CD14-positive monocyte (primary cell): ENCODE data around the gene GPR15. TPM values are rescaled to one million over a fixed set of nuclear protein-coding genes. Genes with fewer than 3 reads are reported as not detected.

Source experiments
- DNase-seq, 3 donors: peaks; one replicate each; pipeline ENCODE4 v3.0.0-alpha.2; 2011 to 2022
- H2AFZ ChIP-seq: 2 replicates; pipeline ENCODE4 v1.6.0; 2012; ENCODE audit warnings: mild to moderate bottlenecking, low read depth, low read length, inconsistent platforms; ENCODE audit not compliant: insufficient read depth, poor library complexity, severe bottlenecking
- H3K27ac ChIP-seq, 2 donors: 1 replicate in 1 of 2; 2 replicates in 1 of 2; pipeline ENCODE4 v1.5.1; 2012 to 2013; ENCODE audit warnings: low read length in 2 of 2, control low read depth in 1 of 2, inconsistent platforms in 1 of 2, low read depth in 1 of 2, mild to moderate bottlenecking in 1 of 2
- H3K27me3 ChIP-seq, 2 donors: one replicate each; pipeline versions ENCODE4 v1.6.0 to v1.6.1; 2011 to 2013; ENCODE audit warnings: low read length in 2 of 2; ENCODE audit not compliant: control insufficient read depth in 2 of 2, insufficient read depth in 2 of 2
- H3K36me3 ChIP-seq, 2 donors: replicated peaks in 1 of 2; 1 replicate in 1 of 2; 2 replicates in 1 of 2; pipeline versions ENCODE4 v1.5.1 to v1.6.1; 2012 to 2013; ENCODE audit warnings: low read length in 2 of 2, control low read depth in 1 of 2, inconsistent platforms in 1 of 2, mild to moderate bottlenecking in 1 of 2; ENCODE audit not compliant: insufficient read depth in 2 of 2, control insufficient read depth in 1 of 2
- H3K4me1 ChIP-seq, 2 donors: 1 replicate in 1 of 2; 2 replicates in 1 of 2; pipeline versions ENCODE4 v1.5.1 to v1.6.1; 2012 to 2013; ENCODE audit warnings: low read length in 2 of 2, control low read depth in 1 of 2, inconsistent platforms in 1 of 2, mild to moderate bottlenecking in 1 of 2, moderate library complexity in 1 of 2; ENCODE audit not compliant: insufficient read depth in 2 of 2, control insufficient read depth in 1 of 2
- H3K4me2 ChIP-seq: replicated peaks from 2 replicates; pipeline ENCODE3; 2012; ENCODE audit warnings: low read length, moderate library complexity, mild to moderate bottlenecking; ENCODE audit not compliant: poor library complexity, severe bottlenecking; ENCODE audit errors: extremely low read depth
- H3K4me3 ChIP-seq, 3 experiments: fragments of 200-600 bp in 1 of 3; sonication (generic) in 1 of 3; replicated peaks in 1 of 3; 1 replicate in 2 of 3; 2 replicates in 1 of 3; pipeline ENCODE4 v1.5.1; 2011 to 2013; ENCODE audit warnings: low read length in 3 of 3, mild to moderate bottlenecking in 3 of 3, control low read depth in 2 of 3, low read depth in 2 of 3, inconsistent platforms in 1 of 3, moderate library complexity in 1 of 3
- H3K79me2 ChIP-seq: 2 replicates; pipeline ENCODE4 v1.6.0; 2012; ENCODE audit warnings: mild to moderate bottlenecking, control low read depth, inconsistent platforms, low read length, moderate library complexity; ENCODE audit not compliant: insufficient read depth
- H3K9ac ChIP-seq: 2 replicates; pipeline ENCODE4 v1.6.0; 2017; ENCODE audit warnings: low read length, mild to moderate bottlenecking; ENCODE audit not compliant: insufficient read depth, poor library complexity, severe bottlenecking
- H3K9me3 ChIP-seq, 2 donors: replicated peaks in 1 of 2; 1 replicate in 1 of 2; 2 replicates in 1 of 2; pipeline versions ENCODE4 v1.5.1 to v1.6.1; 2012 to 2013; ENCODE audit warnings: low read length in 2 of 2, control low read depth in 1 of 2; ENCODE audit not compliant: control insufficient read depth in 1 of 2, insufficient read depth in 1 of 2
- H4K20me1 ChIP-seq: 2 replicates; pipeline ENCODE4 v1.6.0; 2012; ENCODE audit warnings: mild to moderate bottlenecking, low read length, control low read depth, moderate library complexity; ENCODE audit not compliant: insufficient read depth
- H3K27ac Mint-ChIP-seq, 7 donors: one replicate each; pipeline ENCODE4 v1.8.0; 2020; ENCODE audit warnings: mild to moderate bottlenecking in 7 of 7, mixed read lengths in 7 of 7, moderate library complexity in 6 of 7, inconsistent platforms in 2 of 7
- H3K27me3 Mint-ChIP-seq, 3 donors: one replicate each; pipeline ENCODE4 v1.8.0; 2021 to 2022; ENCODE audit warnings: low read depth in 3 of 3, mild to moderate bottlenecking in 3 of 3, mixed read lengths in 3 of 3, moderate library complexity in 3 of 3, inconsistent platforms in 1 of 3
- H3K36me3 Mint-ChIP-seq, 2 donors: one replicate each; pipeline ENCODE4 v1.8.0; 2020; ENCODE audit warnings: mixed read lengths in 2 of 2, inconsistent platforms in 1 of 2, mild to moderate bottlenecking in 1 of 2
- H3K4me1 Mint-ChIP-seq: one replicate; pipeline ENCODE4 v1.8.0; 2020; ENCODE audit warnings: mild to moderate bottlenecking, mixed read lengths
- H3K4me3 Mint-ChIP-seq, 2 donors: one replicate each; pipeline ENCODE4 v1.8.0; 2020; ENCODE audit warnings: mild to moderate bottlenecking in 2 of 2, mixed read lengths in 2 of 2, moderate library complexity in 1 of 2
- H3K9me3 Mint-ChIP-seq, 7 donors: one replicate each; pipeline ENCODE4 v1.8.0; 2020 to 2022; ENCODE audit warnings: mixed read lengths in 7 of 7, mild to moderate bottlenecking in 6 of 7, moderate library complexity in 6 of 7, inconsistent platforms in 2 of 7
- CTCF ChIP-seq: fragments of 200-600 bp; IDR thresholded peaks from one replicate; pipeline ENCODE4 v1.8.0; 2022; ENCODE audit warnings: antibody characterized with exemption, mild to moderate bottlenecking
- whole genome bisulfite sequencing: methylation state at CpG from one replicate; pipeline ENCODE4 v1.1.5; 2013; ENCODE audit warnings: missing lambda C conversion rate; ENCODE audit not compliant: insufficient coverage; 5-methylcytosine and 5-hydroxymethylcytosine counted together
- intact Hi-C, 2 donors: fragments of 100-400 bp; cut with micrococcal nuclease; formaldehyde crosslinking; loops; one replicate each; pipeline versions ENCODE4 v1.15.0 to v1.15.1; 2023
- polyA plus RNA-seq, 3 donors: library from polyadenylated mRNA; depleted of rRNA in 1 of 3; unstranded in 2 of 3; stranded (reverse) in 1 of 3; fragments of 300-500 nt in 2 of 3; fragments of >200 nt in 1 of 3; fragmentation: Illumina TruSeq in 2 of 3; gene quantifications; 1 replicate in 2 of 3; 2 replicates in 1 of 3; pipeline ENCODE4 v1.2.3, GENCODE V29; 2012 to 2021

The GPR15 gene
- polyA plus RNA-seq, 3 donors = not detected

DNA sequence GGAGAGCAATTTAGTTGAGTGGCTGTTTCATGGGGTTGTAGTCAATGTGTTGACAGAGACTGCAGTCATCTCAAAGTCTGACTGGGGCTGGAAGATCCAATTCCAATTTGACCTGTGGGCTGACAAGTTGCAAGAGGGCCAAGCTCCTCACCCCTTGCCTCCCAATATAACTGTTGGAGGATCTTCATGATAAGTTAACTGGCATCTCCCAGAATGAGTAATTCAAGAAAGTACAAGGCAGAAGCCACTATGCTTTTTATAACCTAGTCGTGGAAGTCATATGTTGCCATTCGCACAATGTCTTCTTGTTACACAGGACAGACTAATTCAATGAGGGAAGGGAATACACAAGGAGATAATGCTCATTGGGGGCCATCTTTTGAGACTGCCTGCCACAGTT, 29.1 kb downstream of the GPR15 start:
- Mint-ChIP-seq H3K4me1 (peaks cover 60% of the 10 kb centered on the region), H3K27me3 (peaks cover 0 to 3% (median 0%) of the 10 kb centered on the region in 3 donors), H3K9me3 (peaks cover 0 to 2% (median 0%) of the 10 kb centered on the region in 7 donors), H3K27ac (no peak overlapping the region), H3K36me3 (no peaks in the 10 kb centered on the region), H3K4me3 (no peak overlapping the region)
- Histone ChIP-seq H3K27me3 (no peaks in the 10 kb centered on the region), H2AFZ (no peak overlapping the region), H3K4me3 (no peak overlapping the region), H3K79me2 (no peaks in the 10 kb centered on the region), H3K4me1 (peaks cover 45 to 46% of the 10 kb centered on the region in 2 donors), H3K9ac (no peak overlapping the region), H4K20me1 (no peaks in the 10 kb centered on the region), H3K9me3 (no peaks in the 10 kb centered on the region), H3K27ac (no peak overlapping the region), H3K4me2 (no peak overlapping the region), H3K36me3 (no peaks in the 10 kb centered on the region)
- TF ChIP-seq CTCF = no peak
- intact Hi-C loops = no loop called here
- 92% methylated on average over 2 of the region's 2 CpGs for WGBS
- DNase-seq = no peak

GRCh38 chr3:98561727-98562521, 30.1 kb downstream of the GPR15 start:
- H3K27me3 Mint-ChIP-seq = peaks cover 0 to 3% (median 0%) of the 10 kb centered on the region in 3 donors
- intact Hi-C loops = no loop called here
- Histone ChIP-seq H3K9me3 (no peaks in the 10 kb centered on the region), H4K20me1 (no peaks in the 10 kb centered on the region), H2AFZ (no peak overlapping the region), H3K27ac (peak overlapping the region in 1 of 2 donors; percentile 49), H3K36me3 (no peaks in the 10 kb centered on the region), H3K4me3 (no peak overlapping the region), H3K9ac (no peak overlapping the region), H3K4me1 (peaks cover 38% of the 10 kb centered on the region in 2 donors), H3K79me2 (no peaks in the 10 kb centered on the region), H3K4me2 (peak overlapping the region; percentile 20), H3K27me3 (no peaks in the 10 kb centered on the region)
- WGBS = 60% methylated on average over 1 of the region's 5 CpGs
- no peaks in the 10 kb centered on the region for H3K36me3 Mint-ChIP-seq
- no peak overlapping the region for H3K4me3 Mint-ChIP-seq
- peak in 2 of 3 donors; percentile 40 to 49 for DNase-seq
- peaks cover 55% of the 10 kb centered on the region for H3K4me1 Mint-ChIP-seq
- H3K27ac Mint-ChIP-seq = peak overlapping the region in 6 of 7 donors; percentile 41 to 84 (median 76)
- H3K9me3 Mint-ChIP-seq = peaks cover 0 to 5% (median 0%) of the 10 kb centered on the region in 7 donors
- no peak for TF ChIP-seq CTCF
